ENCODE data around the gene LRP8.

The LRP8 gene

GRCh38 chr1:53238197-53239155 is 89.4 kb downstream of the LRP8 start, which contains the start of gene MAGOH:
TSS of gene MAGOH (minus strand) at chr1:53238518. CDS start at chr1:53238448, 70 bp downstream.
- H3K4me3 ChIP-seq (ENCODE audit: low read depth, low read length): peak within 1 kb of the TSS; percentile 97
- H3K27me3 ChIP-seq: no peaks in the 10 kb centered on the region
- H3K36me3 ChIP-seq: peaks cover 5% of the 10 kb centered on the region
- TF ChIP-seq CTCF (IDR thresholded peaks at IDR 0.05; ENCODE audit: low read depth, low read length): no peak
- H3K9me3 ChIP-seq: no peaks in the 10 kb centered on the region
- no peaks in the 10 kb centered on the region for H3K4me1 ChIP-seq
- peak; percentile 88 for DNase-seq

GRCh38 chr1:53237638-53238037 is 90.2 kb downstream of the LRP8 start:
- Histone ChIP-seq H3K4me1 (no peaks in the 10 kb centered on the region), H3K4me3 (ENCODE audit: low read depth, low read length) (peak overlapping the region; percentile 97), H3K27me3 (no peaks in the 10 kb centered on the region), H3K36me3 (peaks cover 7% of the 10 kb centered on the region), H3K9me3 (no peaks in the 10 kb centered on the region)
- DNase-seq: no peak
- no peak for TF ChIP-seq CTCF (IDR thresholded peaks at IDR 0.05; ENCODE audit: low read depth, low read length)

DNA sequence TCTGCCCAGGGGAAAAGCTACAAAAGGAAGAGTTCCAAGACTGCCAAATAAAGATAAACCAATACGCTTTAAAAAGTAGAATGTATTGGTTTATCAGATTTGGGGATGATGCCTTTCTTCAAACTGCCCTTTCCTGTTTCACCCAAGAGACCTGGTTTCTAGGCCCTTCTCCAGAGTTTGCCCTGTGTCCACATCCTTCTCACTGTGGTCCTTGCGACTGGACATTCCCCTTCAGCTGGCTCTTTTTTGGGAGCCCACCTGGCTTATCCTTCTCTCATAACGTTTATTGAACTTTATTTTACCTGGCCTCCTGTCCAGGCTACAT is 106.9 kb downstream of the LRP8 start:
- no peak for TF ChIP-seq CTCF (IDR thresholded peaks at IDR 0.05; ENCODE audit: low read depth, low read length)
- Histone ChIP-seq H3K9me3 (no peaks in the 10 kb centered on the region), H3K4me3 (ENCODE audit: low read depth, low read length) (peak overlapping the region; percentile 67), H3K4me1 (no peaks in the 10 kb centered on the region), H3K36me3 (no peaks in the 10 kb centered on the region), H3K27me3 (no peaks in the 10 kb centered on the region)
- no peak for DNase-seq

DNA sequence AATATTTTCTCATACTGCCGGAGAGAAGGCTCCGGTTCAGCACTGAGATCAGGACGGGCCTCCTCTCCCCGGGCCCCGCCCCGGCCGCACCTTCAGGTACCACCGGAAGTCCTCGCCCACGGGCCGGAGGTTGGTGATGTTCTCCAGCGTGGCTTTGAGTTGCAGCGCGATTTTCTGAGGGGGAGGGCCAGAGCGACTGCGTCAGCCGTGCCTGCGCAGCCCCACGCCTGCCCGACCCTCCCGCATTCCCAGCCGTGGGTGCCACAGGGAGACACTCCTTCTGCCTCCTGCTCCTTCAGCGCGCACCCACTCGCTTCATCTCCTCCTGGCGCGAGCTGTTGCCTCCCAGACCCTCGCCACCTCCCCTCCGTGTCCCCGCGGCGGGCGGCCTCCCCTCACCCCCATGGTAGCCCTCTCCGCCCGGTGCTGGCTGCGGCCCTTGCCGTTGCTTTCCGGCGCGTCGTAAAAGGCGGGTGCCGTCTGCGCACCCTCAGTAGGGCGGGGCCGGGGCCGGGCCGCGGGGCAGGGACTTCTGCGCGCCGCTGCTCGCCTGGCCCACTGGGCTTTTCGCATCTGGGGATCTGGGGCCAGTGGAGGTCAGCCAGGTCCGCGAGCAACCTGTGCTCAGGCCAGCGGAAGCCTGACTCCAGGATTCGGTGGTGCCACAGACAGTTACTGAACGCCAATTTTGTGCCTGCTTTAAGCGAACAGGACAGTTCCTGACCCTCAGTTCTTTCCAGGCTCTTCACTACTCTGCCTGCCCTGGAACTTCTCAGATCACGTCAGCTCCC is 107.5 kb downstream of the LRP8 start, which contains the start of gene CZIB:
CZIB (minus strand) TSS at position 464 of the 791 bp plus-strand sequence; CDS start at position 405, 59 bp downstream.
- peak; percentile 91 for DNase-seq

GRCh38 chr1:53219711-53220110 is 108.2 kb downstream of the LRP8 start:
- DNase-seq: no peak
- peak overlapping the region; percentile 67 for H3K4me3 ChIP-seq (ENCODE audit: low read depth, low read length)
- H3K36me3 ChIP-seq: no peaks in the 10 kb centered on the region
- H3K27me3 ChIP-seq: no peaks in the 10 kb centered on the region
- no peaks in the 10 kb centered on the region for H3K4me1 ChIP-seq
- TF ChIP-seq CTCF (IDR thresholded peaks at IDR 0.05; ENCODE audit: low read depth, low read length): no peak
- no peaks in the 10 kb centered on the region for H3K9me3 ChIP-seq

More for the DNA sequence above, 107.5 kb downstream of the LRP8 start, which contains the start of gene CZIB:
- TF ChIP-seq CTCF (IDR thresholded peaks at IDR 0.05; ENCODE audit: low read depth, low read length): no peak
- Histone ChIP-seq H3K27me3 (no peaks in the 10 kb centered on the region), H3K9me3 (no peaks in the 10 kb centered on the region), H3K4me1 (no peaks in the 10 kb centered on the region), H3K36me3 (no peaks in the 10 kb centered on the region), H3K4me3 (ENCODE audit: low read depth, low read length) (peak within 1 kb of the TSS; percentile 67)

Data from BE2C (cell line).